NB4 (cell line): Measurements from ENCODE around the gene SMARCD1.

Experiments used
- DNase-seq: peaks from one replicate; pipeline ENCODE4 v3.0.0; 2010; ENCODE audit warnings: low read depth
- H3K4me3 ChIP-seq: one replicate; pipeline ENCODE4 v1.5.1; 2011; ENCODE audit warnings: mild to moderate bottlenecking, low read depth, low read length, moderate library complexity
- CTCF ChIP-seq: IDR thresholded peaks from one replicate; pipeline ENCODE4 v1.5.1; 2012; ENCODE audit warnings: low read depth, low read length
- MYC ChIP-seq: IDR thresholded peaks from 2 replicates; pipeline ENCODE4 v1.6.1; 2011; ENCODE audit warnings: low read depth, low read length
- POLR2A ChIP-seq: IDR thresholded peaks from 2 replicates; pipeline ENCODE4 v1.6.1; 2011; ENCODE audit warnings: mild to moderate bottlenecking; ENCODE audit not compliant: insufficient read length; ENCODE audit errors: extremely low read depth
- TF ChIP-seq, protein P1 (sequence below): IDR thresholded peaks from 2 replicates; pipeline ENCODE4 v1.6.1; 2011; ENCODE audit warnings: low read depth, low read length

SMARCD1 gene

DNA sequence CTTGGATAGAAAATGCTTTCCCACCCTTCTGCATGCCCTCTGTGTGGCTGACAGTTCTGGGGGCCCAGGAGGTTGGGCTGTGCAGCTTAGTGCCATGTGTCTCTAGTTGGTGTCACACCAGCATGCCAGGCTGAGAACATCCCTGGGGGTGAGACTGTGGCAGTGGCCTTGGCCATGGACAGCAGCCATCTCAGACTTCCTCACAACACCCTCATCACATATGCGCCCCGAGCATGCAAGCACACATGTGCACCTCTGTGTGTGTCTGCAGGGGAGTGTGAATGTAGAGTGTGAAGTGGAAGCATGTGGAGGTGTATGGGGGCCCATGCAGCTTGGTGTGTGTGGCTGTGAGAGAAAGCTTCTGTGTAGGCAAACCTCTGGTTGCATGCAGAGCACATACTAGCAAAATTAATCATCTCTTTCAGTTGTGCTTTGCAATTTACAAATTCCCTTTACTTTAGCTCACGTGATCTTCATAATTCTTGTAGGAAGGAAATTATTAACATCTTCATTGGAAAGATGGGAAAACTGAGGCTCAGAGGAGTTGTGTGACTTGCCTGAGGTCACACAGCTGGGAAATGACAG, 19.3 kb upstream of the SMARCD1 start:
- no peak for DNase-seq
- no peak overlapping the region for H3K4me3 ChIP-seq
- TF ChIP-seq CTCF (no peak), POLR2A (no peak), MYC (no peak)
- TF ChIP-seq, protein P1, sequence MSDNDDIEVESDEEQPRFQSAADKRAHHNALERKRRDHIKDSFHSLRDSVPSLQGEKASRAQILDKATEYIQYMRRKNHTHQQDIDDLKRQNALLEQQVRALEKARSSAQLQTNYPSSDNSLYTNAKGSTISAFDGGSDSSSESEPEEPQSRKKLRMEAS, result no peak

DNA sequence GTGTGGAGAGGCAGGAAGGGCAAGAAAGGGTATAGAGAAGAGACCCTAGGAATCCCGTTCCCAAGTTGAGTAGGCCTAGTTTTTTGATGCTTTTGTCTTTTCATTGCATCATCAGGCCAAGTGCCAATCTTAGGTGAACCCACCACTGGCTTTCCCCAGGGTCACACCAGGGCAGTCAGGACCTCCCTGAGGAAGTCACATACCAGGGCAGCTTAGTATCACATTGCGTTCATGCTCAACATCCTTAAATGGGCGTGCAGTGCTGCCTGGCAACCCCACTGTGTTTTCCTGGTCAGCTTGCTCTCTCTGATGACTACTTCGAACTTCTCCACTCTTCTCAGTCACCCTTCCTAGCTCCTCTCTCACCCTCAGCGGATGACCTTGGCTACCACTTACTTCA, 18.7 kb upstream of the SMARCD1 start:
- DNase-seq, result peak; percentile 67
- no peak overlapping the region for H3K4me3 ChIP-seq
- TF ChIP-seq MYC (no peak), CTCF (no peak), POLR2A (no peak)
- TF ChIP-seq, protein P1, result no peak

- H3K4me3 ChIP-seq, result no peak overlapping the region
- TF ChIP-seq, protein P1, result no peak
- TF ChIP-seq CTCF (no peak), MYC (no peak), POLR2A (no peak)
- DNase-seq, result no peak
These were observed 16.1 kb upstream of the SMARCD1 start for GRCh38 chr12:50069069-50069468.

DNA sequence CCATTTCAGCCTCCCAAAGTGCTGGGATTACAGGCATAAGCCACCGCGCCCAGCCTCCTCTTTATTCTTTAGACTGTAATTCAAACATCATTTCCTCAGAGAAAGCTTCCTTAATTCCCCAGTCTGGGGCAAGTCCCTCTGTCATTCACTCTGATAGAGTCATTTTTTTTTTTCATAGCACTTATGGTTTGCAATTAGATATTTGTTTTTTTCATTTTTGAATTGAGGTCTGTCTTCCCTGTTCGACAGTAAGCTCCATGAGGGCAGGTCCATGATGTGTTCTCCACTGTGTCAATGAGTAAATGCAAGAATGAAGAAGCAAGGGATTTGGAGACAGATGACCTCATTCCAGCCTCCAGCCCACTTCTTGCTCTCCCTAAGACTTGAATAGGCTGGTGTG, 15.6 kb upstream of the SMARCD1 start:
- no peak overlapping the region for H3K4me3 ChIP-seq
- no peak for DNase-seq
- TF ChIP-seq MYC (no peak), POLR2A (no peak), CTCF (no peak)
- TF ChIP-seq, protein P1, result no peak

DNA sequence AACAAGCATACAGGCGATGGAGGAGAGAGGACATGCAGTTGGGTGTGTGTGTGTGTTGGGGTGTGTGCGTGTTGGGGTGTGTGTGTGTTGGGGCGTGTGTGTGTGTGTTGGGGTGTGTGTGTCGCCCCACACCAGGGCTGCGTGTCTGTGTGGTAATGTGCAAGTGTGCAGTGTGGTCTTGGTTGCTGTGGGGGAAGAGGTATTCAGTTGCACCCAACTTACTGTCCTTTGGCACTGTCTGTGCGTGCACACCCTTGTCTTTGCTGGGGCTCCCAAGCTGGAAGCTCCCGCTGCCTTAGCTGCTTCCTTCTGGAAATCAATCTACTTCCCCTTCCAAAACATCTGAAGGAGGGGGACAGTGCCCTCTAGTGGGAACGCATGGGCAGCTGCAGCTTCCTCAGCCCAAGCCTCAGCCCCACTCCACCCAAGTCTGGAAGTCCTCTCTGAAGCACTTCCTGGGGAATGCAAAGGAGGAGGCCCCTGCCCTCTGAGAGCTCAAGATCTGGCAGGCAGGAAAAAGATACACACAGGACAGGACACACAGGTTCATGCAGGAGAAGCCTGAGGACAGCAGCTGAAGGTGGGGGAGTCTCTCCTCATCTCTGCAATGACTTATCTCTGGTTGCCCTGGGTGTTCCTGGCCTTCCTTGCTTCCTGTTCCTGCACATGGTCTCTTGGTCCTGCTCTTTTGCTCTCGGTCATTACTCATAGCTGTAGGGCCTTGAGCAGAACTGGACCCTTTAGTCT, 14.7 kb upstream of the SMARCD1 start:
- TF ChIP-seq POLR2A, result no peak
- no peak for TF ChIP-seq MYC
- peak; percentile 97 for TF ChIP-seq CTCF
- TF ChIP-seq, protein P1, result no peak
- no peak overlapping the region for H3K4me3 ChIP-seq
- peak; percentile 88 for DNase-seq
